PC-3 (cell line): ENCODE data around the gene MPI. TPM values are rescaled to one million over a fixed set of nuclear protein-coding genes. Genes with fewer than 3 reads are reported as not detected.

Experiments
- ATAC-seq: fragments of 200-7000 bp; cut with Tn5 transposase; 2 replicates; pipeline ENCODE4 v1.9.1; 2020; ENCODE audit warnings: mild to moderate bottlenecking, moderate library complexity
- BruUV-seq: library from RNA; stranded (reverse); fragments of 400-500 nt; replicated peaks from 2 replicates; lab custom pipeline; 2021; lab: Mats Ljungman, UMichigan
- CTCF ChIA-PET: fragments of 300-600 bp; sonication (Branson Sonifier 250); formaldehyde crosslinking; loops from one replicate; lab custom pipeline; 2022; ENCODE audit warnings: antibody characterized with exemption; lab: Charles Lee
- POLR2A ChIA-PET: fragments of 300-600 bp; sonication (Branson Sonifier 250); formaldehyde crosslinking; loops from one replicate; lab custom pipeline; 2022; ENCODE audit warnings: antibody characterized with exemption; ENCODE audit not compliant: unreplicated experiment; lab: Charles Lee
- DNase-seq: peaks from one replicate; pipeline ENCODE4 v3.0.0-alpha.2; 2015
- H2AFZ ChIP-seq: fragments of 300-600 bp; sonication (generic); 2 replicates; pipeline ENCODE4 v1.6.0; 2016; ENCODE audit warnings: antibody characterized with exemption, low read length
- H3F3A ChIP-seq: fragments of 300-600 bp; sonication (generic); one replicate; pipeline ENCODE4 v1.6.0; 2017; ENCODE audit warnings: antibody characterized with exemption, low read length, control low read depth, mild to moderate bottlenecking; ENCODE audit not compliant: unreplicated experiment
- H3K27ac ChIP-seq: fragments of 300-600 bp; sonication (generic); 2 replicates; pipeline ENCODE4 v1.5.1; 2016; ENCODE audit warnings: mild to moderate bottlenecking, low read length
- H3K27me3 ChIP-seq: fragments of 300-600 bp; sonication (generic); 2 replicates; pipeline ENCODE4 v1.6.1; 2016; ENCODE audit warnings: low read length, mixed read lengths
- H3K36me3 ChIP-seq: fragments of 300-600 bp; sonication (generic); 2 replicates; pipeline ENCODE4 v1.6.1; 2016; ENCODE audit warnings: low read depth, mixed run types, low read length, mixed read lengths
- H3K4me1 ChIP-seq: fragments of 300-600 bp; sonication (generic); 2 replicates; pipeline ENCODE4 v1.5.1; 2016; ENCODE audit warnings: low read length; ENCODE audit not compliant: insufficient read depth
- H3K4me2 ChIP-seq: fragments of 300-600 bp; sonication (generic); 2 replicates; pipeline ENCODE4 v1.6.0; 2016; ENCODE audit warnings: low read length
- H3K4me3 ChIP-seq: fragments of 300-600 bp; sonication (generic); 2 replicates; pipeline ENCODE4 v1.5.1; 2016; ENCODE audit warnings: mild to moderate bottlenecking, low read length, mixed read lengths
- H3K79me2 ChIP-seq: fragments of 300-600 bp; sonication (generic); 2 replicates; pipeline ENCODE4 v1.6.1; 2017; ENCODE audit warnings: low read length, mixed read lengths
- H3K9ac ChIP-seq: fragments of 300-600 bp; sonication (generic); 2 replicates; pipeline ENCODE4 v1.6.0; 2016; ENCODE audit warnings: mild to moderate bottlenecking, low read length
- H3K9me2 ChIP-seq: fragments of 300-600 bp; sonication (generic); replicated peaks from 2 replicates; pipeline ENCODE4 v1.6.1; 2016; ENCODE audit warnings: mixed run types, low read length, mixed read lengths
- H3K9me3 ChIP-seq: fragments of 300-600 bp; sonication (generic); 2 replicates; pipeline ENCODE4 v1.6.1; 2016; ENCODE audit warnings: low read length, mixed read lengths
- H4K20me1 ChIP-seq: fragments of 300-600 bp; sonication (generic); 2 replicates; pipeline ENCODE4 v1.6.1; 2016; ENCODE audit warnings: low read length, mixed read lengths
- EZH2 ChIP-seq: fragments of 300-600 bp; sonication (generic); IDR thresholded peaks from one replicate; pipeline ENCODE4 v1.6.1; 2017; ENCODE audit warnings: antibody characterized with exemption, mild to moderate bottlenecking, low read length; ENCODE audit not compliant: unreplicated experiment
- EZH2phosphoT487 ChIP-seq: fragments of 300-600 bp; sonication (generic); IDR thresholded peaks from 2 replicates; pipeline ENCODE4 v1.6.1; 2018; ENCODE audit warnings: mild to moderate bottlenecking, antibody characterized with exemption, low read length, borderline replicate concordance
- intact Hi-C: fragments of 100-400 bp; cut with micrococcal nuclease; formaldehyde crosslinking; loops from 2 replicates; pipeline ENCODE4 v1.9.0; 2023
- total RNA-seq: library from RNA; depleted of rRNA; stranded (reverse); fragments of >200 nt; gene quantifications from 2 replicates; pipeline ENCODE4 v1.2.3, GENCODE V29; 2014
- TF ChIP-seq, protein P1 (sequence below): fragments of 300-600 bp; sonication (generic); conservative IDR thresholded peaks from 2 replicates; pipeline ENCODE4 v1.5.1; 2017; ENCODE audit warnings: antibody characterized with exemption, low read depth, mild to moderate bottlenecking, low read length

MPI gene
- total RNA-seq, 1 experiment from 2014 or later = 35.2 TPM

DNA sequence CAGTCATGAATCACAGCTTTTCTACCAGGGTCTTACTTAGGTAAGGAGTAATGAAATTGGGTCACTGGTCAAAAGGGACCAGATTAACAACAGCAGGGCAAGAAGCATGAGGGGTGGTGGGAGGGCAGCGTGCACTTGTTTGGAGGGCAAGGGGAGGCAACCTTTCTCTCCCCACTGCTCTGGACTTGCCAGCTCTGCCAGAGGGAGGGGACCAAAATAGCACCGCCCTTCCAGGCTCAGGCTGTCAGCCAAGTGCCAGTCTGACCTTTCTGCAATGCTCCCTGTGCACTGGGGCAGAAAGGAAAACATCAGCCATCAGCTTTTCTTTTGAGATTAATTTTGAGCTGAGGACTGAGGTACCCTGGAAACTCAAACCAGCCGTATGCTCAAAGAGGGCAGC, 42.4 kb upstream of the MPI start:
- Histone ChIP-seq H3K79me2 (no peaks in the 10 kb centered on the region), H3K4me3 (no peak overlapping the region), H3K4me2 (no peak overlapping the region), H3K36me3 (peaks cover 4% of the 10 kb centered on the region; the same call in 1 of the 2 replicates), H3K9me2 (no peaks in the 10 kb centered on the region), H3F3A (no peaks in the 10 kb centered on the region), H4K20me1 (no peaks in the 10 kb centered on the region), H3K9ac (no peak overlapping the region), H3K4me1 (peaks cover 6% of the 10 kb centered on the region; the same call in 1 of the 2 replicates), H3K27me3 (no peaks in the 10 kb centered on the region), H3K27ac (no peak overlapping the region), H2AFZ (no peak overlapping the region), H3K9me3 (no peaks in the 10 kb centered on the region)
- ATAC-seq (no peak), DNase-seq (no peak)
- POLR2A ChIA-PET = no interaction called here
- no TSS peak for BruUV-seq
- CTCF ChIA-PET = no interaction called here
- intact Hi-C loops = loop anchor here (10.0 kb wide), 1 partner anchor 57 kb away; the partner anchor contains the start of gene FAM219B
- no peak for TF ChIP-seq EZH2
- TF ChIP-seq, protein P1, sequence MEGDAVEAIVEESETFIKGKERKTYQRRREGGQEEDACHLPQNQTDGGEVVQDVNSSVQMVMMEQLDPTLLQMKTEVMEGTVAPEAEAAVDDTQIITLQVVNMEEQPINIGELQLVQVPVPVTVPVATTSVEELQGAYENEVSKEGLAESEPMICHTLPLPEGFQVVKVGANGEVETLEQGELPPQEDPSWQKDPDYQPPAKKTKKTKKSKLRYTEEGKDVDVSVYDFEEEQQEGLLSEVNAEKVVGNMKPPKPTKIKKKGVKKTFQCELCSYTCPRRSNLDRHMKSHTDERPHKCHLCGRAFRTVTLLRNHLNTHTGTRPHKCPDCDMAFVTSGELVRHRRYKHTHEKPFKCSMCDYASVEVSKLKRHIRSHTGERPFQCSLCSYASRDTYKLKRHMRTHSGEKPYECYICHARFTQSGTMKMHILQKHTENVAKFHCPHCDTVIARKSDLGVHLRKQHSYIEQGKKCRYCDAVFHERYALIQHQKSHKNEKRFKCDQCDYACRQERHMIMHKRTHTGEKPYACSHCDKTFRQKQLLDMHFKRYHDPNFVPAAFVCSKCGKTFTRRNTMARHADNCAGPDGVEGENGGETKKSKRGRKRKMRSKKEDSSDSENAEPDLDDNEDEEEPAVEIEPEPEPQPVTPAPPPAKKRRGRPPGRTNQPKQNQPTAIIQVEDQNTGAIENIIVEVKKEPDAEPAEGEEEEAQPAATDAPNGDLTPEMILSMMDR = no peak
- TF ChIP-seq EZH2phosphoT487 = no peak

DNA sequence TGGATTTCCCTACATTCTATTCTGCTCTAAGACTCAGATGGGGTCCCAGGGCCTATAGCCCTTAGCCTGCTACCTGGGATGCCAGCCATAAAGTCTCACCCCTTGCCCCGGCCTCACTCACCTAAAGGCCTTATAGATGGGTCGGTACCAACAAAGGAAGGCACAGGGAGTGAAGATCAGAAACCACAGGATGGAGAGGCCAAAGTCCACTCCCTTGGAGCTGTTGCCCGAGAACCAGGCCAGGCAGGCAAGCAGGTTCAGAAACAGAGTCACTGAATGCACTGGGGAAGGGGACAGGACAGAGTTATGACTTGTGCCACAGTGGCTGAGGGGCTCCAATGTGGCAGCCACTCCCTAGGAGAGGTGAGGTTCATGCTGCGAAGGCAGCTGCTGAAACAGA, 39.4 kb upstream of the MPI start:
- Histone ChIP-seq H3K9ac (no peak overlapping the region), H4K20me1 (no peaks in the 10 kb centered on the region), H3K4me3 (no peak overlapping the region), H3K4me2 (no peak overlapping the region), H3K9me2 (no peaks in the 10 kb centered on the region), H3K27me3 (no peaks in the 10 kb centered on the region), H3F3A (no peaks in the 10 kb centered on the region), H3K79me2 (no peaks in the 10 kb centered on the region), H3K27ac (no peak overlapping the region), H3K36me3 (peaks cover 4% of the 10 kb centered on the region; the same call in 1 of the 2 replicates), H3K4me1 (no peaks in the 10 kb centered on the region), H2AFZ (no peak overlapping the region), H3K9me3 (no peaks in the 10 kb centered on the region)
- intact Hi-C loops = no loop called here
- CTCF ChIA-PET = no interaction called here
- DNase-seq (no peak), ATAC-seq (no peak)
- TF ChIP-seq EZH2 (no peak), EZH2phosphoT487 (no peak)
- POLR2A ChIA-PET = no interaction called here
- no TSS peak for BruUV-seq

DNA sequence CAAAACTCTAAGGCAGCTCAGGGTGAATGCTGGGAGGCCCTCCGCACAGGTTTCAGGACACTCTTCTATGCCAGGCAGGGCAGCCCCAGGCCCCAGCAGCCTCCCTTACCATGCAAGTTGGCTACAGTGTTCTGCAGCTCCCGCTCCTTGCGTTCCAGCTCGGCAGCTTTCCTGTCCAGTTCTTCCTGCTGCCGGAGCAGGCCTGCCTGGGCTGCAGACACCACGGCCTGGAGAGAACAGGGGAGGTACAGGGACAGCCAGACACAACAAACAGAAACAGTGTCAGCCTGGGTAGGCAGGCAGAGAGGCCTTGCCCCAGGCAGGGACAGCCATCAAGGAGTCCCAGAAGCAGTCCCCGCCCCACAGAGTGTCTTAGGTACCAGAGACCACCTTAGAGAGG, 37.9 kb upstream of the MPI start:
- DNase-seq (no peak), ATAC-seq (no peak)
- Histone ChIP-seq H3K79me2 (no peaks in the 10 kb centered on the region), H3K9me3 (no peaks in the 10 kb centered on the region), H3K9ac (no peak overlapping the region), H3K27me3 (no peaks in the 10 kb centered on the region), H3K4me1 (0 out of 2 replicates have a peak, but pooled peaks cover under 1% of the 10 kb centered on the region), H3K4me3 (no peak overlapping the region), H3K27ac (no peak overlapping the region), H3K9me2 (no peaks in the 10 kb centered on the region), H2AFZ (no peak overlapping the region), H4K20me1 (no peaks in the 10 kb centered on the region), H3K36me3 (peaks cover 4% of the 10 kb centered on the region; the same call in 1 of the 2 replicates), H3F3A (no peaks in the 10 kb centered on the region), H3K4me2 (no peak overlapping the region)
- TF ChIP-seq, protein P1 = no peak
- TF ChIP-seq EZH2phosphoT487 = no peak
- no peak for TF ChIP-seq EZH2
- CTCF ChIA-PET = no interaction called here
- intact Hi-C loops = no loop called here
- POLR2A ChIA-PET = no interaction called here
- BruUV-seq = no TSS peak
